ENCODE data around the gene ANKRD44. TPM values are rescaled to one million over a fixed set of nuclear protein-coding genes. Genes with fewer than 3 reads are reported as not detected.

ANKRD44 gene
- total and polyA plus RNA-seq, 2 of the 8 experiments (the other 6 are each of a cell fraction or from before 2014, with no cell fraction given), result 1.2 to 1.3 TPM

- H2BK5ac ChIP-seq (ENCODE audit: low read depth, low read length), result no peak overlapping the region
- no peak overlapping the region for H3K4me3 ChIP-seq (ENCODE audit: extremely low read depth in 1 of 4, insufficient read depth in 2 of 4, low read depth in 3 of 4, low read length in 4 of 4)
- no peaks in the 10 kb centered on the region for H3K36me3 ChIP-seq (ENCODE audit: control insufficient read depth in 2 of 4, insufficient read depth in 4 of 4, low read length in 3 of 4)
- no peak overlapping the region for H2BK12ac ChIP-seq (ENCODE audit: low read depth, low read length)
- no peaks in the 10 kb centered on the region for H3K23me2 ChIP-seq (ENCODE audit: low read depth, low read length)
- H2AFZ ChIP-seq (ENCODE audit: low read length), result no peak overlapping the region
- no peak overlapping the region for H3K18ac ChIP-seq (ENCODE audit: extremely low read depth, low read length)
- H3K27ac ChIP-seq (ENCODE audit: low read depth, low read length), result no peak overlapping the region
- no peak for DNase-seq (ENCODE audit: low read depth in 1 of 2, low spot score in 2 of 2)
- H3K56ac ChIP-seq (replicated peaks; ENCODE audit: insufficient read length, low read depth, low read length), result no peak overlapping the region
- H2BK20ac ChIP-seq (ENCODE audit: low read length), result no peak overlapping the region
- H3K79me2 ChIP-seq (ENCODE audit: control insufficient read depth in 1 of 2, insufficient read depth in 2 of 2, low read length in 2 of 2), result no peaks in the 10 kb centered on the region
- H2AK5ac ChIP-seq (ENCODE audit: low read depth, low read length), result no peak overlapping the region
- no peak overlapping the region for H4K5ac ChIP-seq (ENCODE audit: insufficient read length, low read depth, low read length)
- 90% methylated on average over 8 of the region's 8 CpGs; no CpG with 5 or more reads in 1 of the 2 experiments for WGBS, 2 experiments (ENCODE audit: extremely low coverage in 1 of 2, insufficient coverage in 1 of 2, insufficient read length in 1 of 2, insufficient replicate concordance in 2 of 2, low coverage in 1 of 2, low lambda C conversion rate in 2 of 2, missing lambda C conversion rate in 1 of 2)
- H3K27me3 ChIP-seq (replicated peaks in 1 of 4; ENCODE audit: control insufficient read depth in 3 of 4, extremely low read depth in 1 of 4, insufficient read depth in 3 of 4, low read length in 3 of 4), result no peaks in the 10 kb centered on the region
- H3K14ac ChIP-seq (ENCODE audit: insufficient read length), result no peak overlapping the region
- H3K9ac ChIP-seq (replicated peaks in 1 of 4; ENCODE audit: extremely low read depth in 1 of 4, low read depth in 3 of 4, low read length in 3 of 4), result no peak overlapping the region
- ChIA-PET POLR2A (ENCODE audit: partially characterized antibody) (no interaction called here), CTCF (ENCODE audit: partially characterized antibody) (interaction anchor here (0.8 to 2.4 kb wide), 3 partner anchors 8 to 124 kb away, joined by 3 to 6 read pairs (median 5); no protein-coding TSS in a partner anchor)
- no peaks in the 10 kb centered on the region for H3K9me3 ChIP-seq (ENCODE audit: insufficient read depth in 2 of 2, low read depth in 1 of 2, low read length in 1 of 2)
- H2BK15ac ChIP-seq (ENCODE audit: low read length), result no peak overlapping the region
- H3K4me2 ChIP-seq (ENCODE audit: insufficient read depth in 1 of 2, low read depth in 2 of 2, low read length in 2 of 2), result no peak overlapping the region
- H3K79me1 ChIP-seq (ENCODE audit: low read depth, low read length), result no peaks in the 10 kb centered on the region
- no peak overlapping the region for H2BK120ac ChIP-seq (replicated peaks; ENCODE audit: low read depth, low read length)
- H4K20me1 ChIP-seq (replicated peaks in 1 of 2; ENCODE audit: control insufficient read depth in 1 of 2, insufficient read depth in 2 of 2, low read length in 2 of 2), result no peaks in the 10 kb centered on the region
- H4K8ac ChIP-seq (ENCODE audit: extremely low read depth, insufficient read depth, low read length), result no peak overlapping the region
- no peak overlapping the region for H3K23ac ChIP-seq (ENCODE audit: insufficient read length)
- no peaks in the 10 kb centered on the region; a peak in 1 of 7 replicates for H3K4me1 ChIP-seq (replicated peaks in 1 of 4; ENCODE audit: control insufficient read depth in 3 of 4, insufficient read depth in 4 of 4, low read length in 3 of 4)
- no peak overlapping the region for H3K4ac ChIP-seq (replicated peaks; ENCODE audit: insufficient read length, low read depth, low read length)
- H4K91ac ChIP-seq (replicated peaks; ENCODE audit: insufficient read length, low read length), result no peak overlapping the region
- no peak for FAIRE-seq
- TF ChIP-seq POLR2A (IDR thresholded peaks at IDR 0.05; ENCODE audit: control extremely low read depth in 1 of 2, low read depth in 2 of 2, low read length in 2 of 2), result no peak
- TF ChIP-seq MAFK (IDR thresholded peaks at IDR 0.05; ENCODE audit: low read depth, low read length), result no peak
- no peak for TF ChIP-seq E2F6 (IDR thresholded peaks at IDR 0.05)
- TF ChIP-seq USF2 (IDR thresholded peaks at IDR 0.05; ENCODE audit: low read length), result no peak
- TF ChIP-seq TAF1 (IDR thresholded peaks at IDR 0.05; ENCODE audit: low read depth, low read length), result no peak
- no peak for TF ChIP-seq CTBP2 (IDR thresholded peaks at IDR 0.05; ENCODE audit: borderline replicate concordance, insufficient read depth, insufficient read length, low read length)
- no peak for TF ChIP-seq CBX5 (IDR thresholded peaks at IDR 0.05; ENCODE audit: low read depth, low read length)
- no peak for TF ChIP-seq EZH2 (IDR thresholded peaks at IDR 0.05; ENCODE audit: low read depth, low read length, severe bottlenecking)
- TF ChIP-seq NANOG (IDR thresholded peaks at IDR 0.05; ENCODE audit: insufficient read depth, low read depth, low read length, poor library complexity, severe bottlenecking), result no peak
- TF ChIP-seq RBBP5 (IDR thresholded peaks at IDR 0.05; ENCODE audit: borderline replicate concordance, low read depth, low read length), result no peak
- no peak for TF ChIP-seq CHD2 (IDR thresholded peaks at IDR 0.05; ENCODE audit: low read length)
Measured at GRCh38 chr2:197237291-197238042, 73.1 kb downstream of the ANKRD44 start.

Measured in H1 (cell line).